NCI-H2107 treated with DMSO at 0.1 percent for 48 hours (cell line): Measurements from ENCODE around the gene ADGRB2.
"Not testable (repeated sequence)": the region's sequence is repeated elsewhere in the genome, so short reads cannot be mapped to it uniquely, and the experiment has no call there.

Source experiments
- DNase-seq: peaks from one replicate; lab custom pipeline; 2025; ENCODE audit not compliant: unreplicated experiment; lab: John Stamatoyannopoulos, UW

The ADGRB2 gene

DNA sequence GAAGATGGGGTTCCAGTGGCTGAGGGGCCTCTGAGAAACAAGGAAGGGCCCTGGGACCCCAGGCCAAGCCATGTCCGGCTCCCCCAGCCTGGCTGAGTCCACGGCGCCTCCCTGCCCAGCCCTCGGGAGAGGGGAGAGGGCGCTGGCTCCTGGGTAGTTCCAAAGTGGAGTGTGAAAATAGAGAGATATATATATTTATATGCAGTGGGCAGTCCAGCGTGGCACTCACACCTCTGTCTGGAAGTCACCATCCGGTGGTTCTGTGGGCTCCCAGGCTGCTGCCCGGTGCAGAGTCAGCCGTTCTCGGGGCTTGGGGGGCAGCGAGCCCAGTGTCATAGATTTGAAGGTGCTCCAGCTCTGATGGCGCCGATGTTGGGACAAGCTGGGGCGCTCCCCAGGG is 36.9 kb downstream of the ADGRB2 start:
- no peak for DNase-seq

DNA sequence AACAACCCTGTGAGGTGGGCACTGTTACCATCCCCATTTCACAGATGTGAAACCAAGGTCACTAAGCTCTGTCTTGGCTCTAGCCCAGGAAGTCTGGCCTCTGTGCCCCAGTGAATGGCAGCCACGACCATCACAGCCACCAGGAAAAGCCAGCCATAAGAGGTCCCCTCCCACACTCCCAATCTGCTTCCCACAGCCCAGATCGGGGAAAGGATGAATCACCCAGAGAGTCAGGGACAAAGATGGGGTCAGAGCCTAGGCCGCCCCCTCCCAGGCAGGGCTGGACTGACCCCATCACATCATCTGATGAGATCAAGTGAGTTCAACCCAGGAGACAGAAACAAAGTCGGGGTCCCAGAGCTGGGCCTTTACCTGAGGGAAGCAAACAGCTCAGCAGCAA is 37.4 kb downstream of the ADGRB2 start:
- DNase-seq: no peak

DNA sequence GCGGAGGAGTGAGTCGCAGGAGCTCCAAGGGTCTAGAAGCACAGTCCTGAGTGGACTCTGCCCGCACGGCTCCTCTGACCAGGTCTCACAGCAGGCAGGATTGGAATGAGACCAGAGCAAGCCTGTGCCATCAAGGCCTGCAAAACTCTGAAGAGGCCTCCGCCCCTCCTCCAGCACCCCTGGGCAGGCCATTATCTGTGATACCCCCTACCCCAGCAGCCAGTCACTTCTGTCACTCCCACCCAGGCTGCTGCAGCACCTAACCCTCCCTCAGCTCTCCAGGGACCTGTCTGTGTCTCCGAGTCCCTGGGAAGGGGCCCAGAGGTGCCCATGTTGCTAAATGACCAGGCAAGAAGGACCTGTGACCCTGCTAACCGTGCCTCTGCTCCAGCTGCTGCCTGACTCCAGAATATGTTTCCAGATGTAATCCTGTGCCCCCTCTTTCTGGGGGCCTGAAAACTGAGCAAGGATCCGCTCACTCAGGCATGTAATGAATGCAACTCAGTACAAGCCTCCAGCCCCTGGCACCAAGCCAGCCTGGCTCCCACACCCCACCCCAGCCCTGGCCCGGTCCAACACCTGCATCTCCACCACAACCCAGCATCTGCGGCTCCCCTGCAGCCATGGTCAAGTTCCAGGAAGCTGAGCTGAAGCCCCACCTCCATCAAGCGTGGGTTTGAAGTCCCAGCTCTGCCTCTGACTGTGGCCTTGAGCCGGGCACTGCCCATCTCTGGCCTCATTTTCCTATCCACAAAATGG is 38.2 kb downstream of the ADGRB2 start:
- peak; percentile 69 for DNase-seq

DNA sequence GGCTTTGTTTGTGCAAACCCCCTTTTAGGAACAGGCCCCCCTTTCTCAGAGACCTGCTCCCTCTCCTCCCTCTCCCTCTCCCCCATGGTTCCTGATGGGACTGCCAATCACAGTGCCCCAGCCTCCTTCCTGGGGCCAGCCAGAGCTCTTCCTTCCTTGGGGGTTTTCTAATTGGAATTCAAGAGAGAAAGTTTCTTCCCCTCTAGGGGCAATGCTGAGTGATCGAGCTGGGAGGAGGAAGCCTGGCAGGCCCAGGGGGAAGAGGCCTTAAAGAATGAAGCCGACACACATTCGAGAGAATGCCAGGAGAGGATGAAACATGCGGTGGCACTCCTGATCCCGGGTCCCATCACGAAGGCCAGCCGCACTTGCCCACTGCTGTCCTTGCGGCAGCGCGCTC is 39.0 kb downstream of the ADGRB2 start:
- no peak for DNase-seq

DNA sequence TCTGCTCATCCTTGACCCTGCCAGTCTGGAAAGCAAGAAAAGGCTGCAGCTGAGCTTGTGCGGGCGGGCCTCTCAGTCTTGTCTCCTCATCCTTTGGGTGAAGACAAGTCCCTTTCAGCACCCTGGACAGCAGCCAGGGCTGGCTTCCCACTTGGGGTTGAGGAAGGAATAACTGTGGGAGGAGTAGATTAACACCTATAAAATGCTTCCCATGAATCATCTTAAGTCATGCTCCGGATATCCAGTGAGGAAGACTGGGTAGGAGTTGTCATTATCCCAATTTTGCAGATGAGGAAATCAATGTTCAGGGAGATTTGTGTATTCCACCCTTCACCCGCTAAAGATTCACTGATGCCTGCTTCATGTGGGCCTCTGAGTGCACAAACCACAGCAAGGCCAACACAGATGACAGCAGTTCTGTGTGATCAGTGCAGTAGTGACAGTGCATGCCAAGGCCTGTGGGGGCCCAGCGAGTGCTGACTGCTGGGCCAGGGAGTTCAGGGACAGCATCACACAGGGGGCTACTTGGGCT is 40.2 kb downstream of the ADGRB2 start:
- DNase-seq: no peak

DNA sequence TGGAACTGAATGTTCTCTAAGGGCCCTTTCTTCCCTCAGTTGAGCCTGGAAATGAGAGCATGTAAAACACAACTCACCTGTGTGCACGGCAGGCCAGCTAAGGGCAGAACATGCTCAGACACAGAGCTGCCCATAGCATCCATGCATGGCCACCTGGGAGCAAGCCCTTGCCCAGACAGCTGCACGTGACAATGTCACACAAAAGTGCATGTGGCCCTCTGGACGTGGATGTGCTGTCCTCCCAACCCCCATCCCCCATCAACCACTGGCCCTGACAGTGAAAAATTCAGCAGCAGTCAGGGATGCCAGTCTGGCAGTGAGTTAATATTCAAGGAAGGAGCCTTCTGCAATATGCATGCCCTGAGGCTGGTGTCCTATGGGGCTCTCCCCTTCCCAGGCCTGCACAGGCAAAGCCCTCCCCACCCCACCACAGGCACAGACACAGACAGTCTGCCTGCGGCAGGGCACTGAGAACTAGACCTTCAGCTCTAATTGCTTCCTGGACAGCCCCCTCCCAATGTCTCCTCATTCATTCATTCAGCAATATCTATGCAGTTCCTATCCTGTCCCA is 45.7 kb downstream of the ADGRB2 start:
- no peak for DNase-seq

DNA sequence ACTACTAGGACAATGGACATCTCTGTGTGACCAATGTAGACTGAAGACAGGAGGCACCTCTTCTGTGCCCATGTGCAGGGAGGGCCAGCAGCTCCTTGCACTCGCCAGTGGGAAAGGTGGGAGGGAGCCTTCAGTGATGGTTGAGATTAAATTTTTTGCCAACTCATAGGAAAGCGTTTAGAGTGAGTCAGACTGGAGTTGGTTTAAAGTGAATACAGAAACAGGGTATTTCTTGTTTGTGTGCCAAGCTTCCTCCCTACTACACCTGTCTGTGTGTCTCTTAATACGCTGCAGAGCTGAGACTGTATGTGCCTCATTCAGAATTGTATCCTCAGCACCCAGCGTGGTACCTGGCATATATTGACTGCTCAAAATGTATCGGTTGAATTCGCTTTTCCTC is 46.8 kb downstream of the ADGRB2 start:
- peak; percentile 40 for DNase-seq

DNA sequence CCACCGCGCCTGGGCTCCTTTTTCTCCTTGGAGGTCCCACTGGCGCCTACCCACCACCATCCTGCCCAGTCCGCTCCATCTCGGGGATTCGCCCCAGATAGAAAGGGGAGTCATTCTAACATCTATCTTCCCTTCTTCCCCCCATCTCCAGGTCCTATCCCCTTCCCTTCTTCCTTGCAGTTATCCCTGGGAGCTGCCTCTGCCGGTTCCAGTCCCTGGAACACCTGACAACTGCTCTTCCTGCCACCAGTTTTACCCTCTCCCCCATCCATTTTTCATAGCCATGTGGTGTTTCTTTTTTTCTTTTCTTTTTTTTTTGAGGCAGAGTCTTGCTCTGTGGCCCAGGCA is 48.3 kb downstream of the ADGRB2 start:
- DNase-seq: no peak

DNA sequence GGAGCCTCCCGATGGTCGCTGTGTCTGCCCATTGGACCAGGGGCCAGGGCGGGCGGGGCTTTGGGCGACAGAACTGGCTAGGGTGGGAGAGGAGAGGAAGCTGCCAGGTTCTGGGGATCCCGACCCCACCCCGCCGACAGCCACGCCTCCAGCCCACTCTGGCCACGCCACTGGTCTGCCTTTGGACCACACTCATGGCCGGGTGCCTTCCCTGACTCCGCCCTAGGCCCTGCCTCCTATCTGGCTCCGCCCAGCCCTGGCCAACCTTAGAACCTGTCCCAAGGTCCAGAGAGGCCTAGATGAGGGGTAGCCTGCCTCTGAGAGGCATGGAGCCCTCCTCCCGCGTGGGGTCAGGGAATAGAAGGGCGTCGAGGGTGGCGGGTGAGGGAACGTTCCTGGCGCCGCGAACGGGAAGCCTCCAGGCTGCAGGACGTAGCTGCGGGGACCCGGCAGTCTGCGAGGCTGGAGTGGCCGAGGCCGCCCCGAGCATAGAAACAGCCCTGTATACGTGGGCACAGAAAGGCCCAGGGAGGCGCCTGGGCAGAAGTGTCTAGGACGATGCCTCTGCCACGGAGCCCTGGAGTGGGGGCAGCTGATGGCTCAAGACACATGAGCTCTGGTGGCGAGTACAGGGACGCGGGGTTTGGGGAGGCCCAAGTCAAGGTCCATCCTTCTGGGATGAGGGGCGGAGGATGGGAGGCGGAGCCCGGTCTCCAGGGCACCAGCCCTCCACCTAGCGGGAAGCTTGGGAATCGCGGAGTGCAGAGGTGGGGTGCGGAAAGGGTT is 48.9 kb downstream of the ADGRB2 start:
- no peak for DNase-seq

DNA sequence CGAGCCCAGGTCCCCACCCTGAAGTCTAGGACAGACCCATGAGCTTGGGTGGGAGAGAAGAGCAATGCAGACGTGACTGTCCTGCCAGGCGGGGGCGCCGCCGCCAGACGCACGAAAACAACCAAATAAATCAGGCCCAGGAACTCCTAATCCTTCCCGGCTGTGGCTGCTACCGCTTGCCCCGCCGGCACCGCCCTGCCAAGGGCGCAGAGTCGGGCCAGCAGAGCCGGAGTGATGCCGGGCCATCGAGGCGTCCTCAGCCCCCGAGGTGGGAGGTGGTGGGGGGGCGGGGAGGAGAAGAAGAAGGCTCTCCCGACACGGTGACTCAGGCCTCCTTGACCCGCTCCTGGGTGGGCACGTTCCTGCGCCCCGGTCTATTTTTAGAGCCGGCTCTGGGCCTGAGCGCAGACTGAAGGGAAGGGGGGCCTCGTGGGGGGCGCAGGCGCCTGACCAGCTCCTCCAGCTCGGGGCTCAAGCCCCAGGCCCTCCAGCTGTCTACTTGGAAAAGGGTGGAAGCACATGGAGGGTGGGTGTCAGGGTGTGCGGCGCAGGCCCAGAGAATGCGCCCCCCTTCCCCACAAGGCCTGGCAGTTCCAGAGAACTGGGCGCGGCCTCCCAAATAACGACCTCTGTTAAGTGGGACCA is 49.6 kb downstream of the ADGRB2 start:
- DNase-seq: no peak

DNA sequence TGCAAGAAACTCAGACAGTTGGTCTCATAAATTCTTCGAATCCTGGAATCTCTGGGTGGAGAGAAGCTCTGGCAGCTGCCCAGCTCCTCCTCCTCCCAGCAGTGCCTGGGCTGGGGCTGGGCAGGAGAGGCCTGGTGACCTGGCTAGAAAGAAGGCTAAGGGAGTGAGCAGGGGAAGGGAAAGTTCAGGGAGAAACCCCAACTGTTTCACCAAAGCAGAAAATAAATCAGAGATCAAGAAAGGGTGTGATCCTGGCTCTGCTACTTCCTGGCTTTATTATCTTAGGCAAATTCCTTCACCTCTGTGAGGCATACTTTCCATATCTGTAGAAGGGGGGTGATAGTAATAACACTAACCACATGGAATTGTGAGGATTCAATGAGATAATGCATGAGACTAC is 51.5 kb downstream of the ADGRB2 start:
- no peak for DNase-seq

DNA sequence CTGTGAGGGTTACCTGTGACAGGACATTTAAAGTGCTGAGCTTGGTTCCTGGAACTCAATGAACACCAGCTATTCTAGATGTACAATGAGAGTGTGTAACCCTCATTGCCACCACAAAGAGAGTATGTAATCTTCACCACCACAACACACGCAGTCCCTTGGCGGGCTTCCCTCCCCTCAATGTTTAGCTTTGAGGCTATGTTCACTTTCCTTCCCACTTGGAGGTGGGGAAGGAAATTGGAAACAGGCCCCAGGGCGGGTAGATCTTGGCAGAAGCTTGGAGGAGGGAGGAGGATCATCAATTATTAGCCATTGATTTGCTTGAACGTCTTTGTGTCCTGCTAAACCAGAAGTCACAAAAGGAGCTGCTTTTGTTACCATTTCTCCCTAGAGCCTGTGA is 52.1 kb downstream of the ADGRB2 start:
- DNase-seq: no peak

DNA sequence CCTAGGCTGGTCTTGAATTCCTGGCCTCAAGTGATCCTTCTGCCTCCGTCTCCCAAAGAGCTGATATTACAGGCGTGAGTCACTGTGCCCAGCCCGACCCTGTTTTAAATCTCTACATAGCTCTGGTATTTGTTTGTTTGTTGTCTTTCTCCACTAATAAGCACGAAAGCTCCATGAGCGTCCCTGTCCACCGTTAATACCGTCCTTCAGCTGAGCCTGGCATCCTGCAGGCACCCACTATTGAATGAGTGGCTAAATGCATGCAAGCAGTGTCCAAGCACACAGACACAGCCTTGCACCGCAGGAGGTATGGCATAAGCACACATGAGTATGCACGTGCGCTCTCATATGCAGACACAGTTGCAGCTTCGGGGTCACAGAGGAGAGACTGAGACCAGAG is 55.8 kb downstream of the ADGRB2 start:
- DNase-seq: no peak

DNA sequence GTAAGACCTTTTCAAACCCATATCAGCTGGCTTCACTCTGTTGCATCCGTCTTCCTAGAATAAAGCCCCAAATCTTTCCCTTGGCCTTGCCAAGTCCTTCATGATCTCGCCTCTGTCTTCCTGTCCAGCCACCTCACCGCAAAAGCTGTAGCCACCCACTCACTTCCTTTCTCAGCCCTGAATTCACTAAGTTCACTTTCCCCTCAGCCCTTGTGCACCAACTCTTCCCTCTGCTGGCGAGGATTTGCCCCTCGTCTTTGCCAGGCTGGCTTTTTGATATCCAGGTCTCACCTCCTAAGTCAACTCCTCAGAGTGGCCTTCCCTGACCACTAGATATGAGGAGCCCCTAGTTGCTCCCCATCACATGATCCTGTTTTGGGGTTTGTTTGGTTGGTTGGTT is 56.4 kb downstream of the ADGRB2 start:
- DNase-seq: no peak

DNA sequence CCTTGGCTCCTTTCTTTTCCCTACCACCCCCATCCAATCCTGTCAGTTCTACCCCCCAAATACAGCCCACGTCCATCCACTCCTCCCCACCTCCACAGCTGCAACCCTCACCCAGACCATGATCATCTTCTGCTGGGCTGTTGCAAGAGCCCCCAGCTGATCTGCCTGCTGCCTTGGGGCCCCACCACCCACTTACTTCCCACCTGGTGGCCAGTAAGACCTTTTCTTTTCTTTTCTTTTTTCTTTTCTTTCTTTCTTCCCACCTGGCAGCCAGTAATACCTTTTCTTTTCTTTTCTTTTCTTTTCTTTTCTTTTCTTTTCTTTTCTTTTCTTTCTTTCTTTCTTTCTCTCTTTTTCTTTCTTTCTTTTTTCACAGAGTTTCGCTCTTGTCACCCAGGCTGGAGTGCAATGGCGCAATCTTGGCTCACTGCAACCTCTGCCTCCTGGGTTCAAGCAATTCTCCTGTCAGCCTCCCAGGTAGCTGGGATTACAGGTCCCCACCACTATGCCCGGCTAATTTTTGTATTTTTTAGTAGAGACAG is 57.0 kb downstream of the ADGRB2 start:
- not testable (repeated sequence) for DNase-seq

DNA sequence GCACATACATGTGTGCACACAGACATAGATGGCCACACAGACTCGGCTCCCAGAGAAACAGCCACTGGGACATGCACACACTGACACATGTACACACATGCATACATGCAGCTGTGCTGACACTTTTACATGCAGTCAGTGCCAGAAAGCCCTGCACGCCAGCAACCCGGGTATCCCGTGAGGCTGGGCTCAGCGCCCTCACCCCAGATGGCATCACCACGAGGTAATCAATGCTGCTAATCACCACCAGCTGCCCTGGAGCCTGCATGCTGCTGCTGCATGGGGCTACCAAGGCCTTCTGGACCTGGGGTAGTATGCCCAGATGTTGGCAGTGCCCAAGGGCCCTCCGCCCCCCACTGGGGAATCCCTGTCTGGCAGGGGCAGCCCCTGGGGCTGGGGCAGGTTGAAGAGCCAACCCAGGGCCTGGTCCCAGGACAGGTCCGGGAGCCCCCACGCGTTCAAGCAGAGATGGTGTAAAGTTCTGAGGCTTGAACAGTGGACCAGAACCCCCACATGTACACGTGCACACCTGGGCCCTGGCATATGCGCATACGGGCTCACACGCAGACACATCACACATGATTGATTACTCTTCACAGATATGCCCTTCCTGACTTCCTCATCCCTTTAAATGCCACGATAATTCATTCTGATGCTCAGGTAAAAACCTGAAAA is 57.6 kb downstream of the ADGRB2 start:
- no peak for DNase-seq

DNA sequence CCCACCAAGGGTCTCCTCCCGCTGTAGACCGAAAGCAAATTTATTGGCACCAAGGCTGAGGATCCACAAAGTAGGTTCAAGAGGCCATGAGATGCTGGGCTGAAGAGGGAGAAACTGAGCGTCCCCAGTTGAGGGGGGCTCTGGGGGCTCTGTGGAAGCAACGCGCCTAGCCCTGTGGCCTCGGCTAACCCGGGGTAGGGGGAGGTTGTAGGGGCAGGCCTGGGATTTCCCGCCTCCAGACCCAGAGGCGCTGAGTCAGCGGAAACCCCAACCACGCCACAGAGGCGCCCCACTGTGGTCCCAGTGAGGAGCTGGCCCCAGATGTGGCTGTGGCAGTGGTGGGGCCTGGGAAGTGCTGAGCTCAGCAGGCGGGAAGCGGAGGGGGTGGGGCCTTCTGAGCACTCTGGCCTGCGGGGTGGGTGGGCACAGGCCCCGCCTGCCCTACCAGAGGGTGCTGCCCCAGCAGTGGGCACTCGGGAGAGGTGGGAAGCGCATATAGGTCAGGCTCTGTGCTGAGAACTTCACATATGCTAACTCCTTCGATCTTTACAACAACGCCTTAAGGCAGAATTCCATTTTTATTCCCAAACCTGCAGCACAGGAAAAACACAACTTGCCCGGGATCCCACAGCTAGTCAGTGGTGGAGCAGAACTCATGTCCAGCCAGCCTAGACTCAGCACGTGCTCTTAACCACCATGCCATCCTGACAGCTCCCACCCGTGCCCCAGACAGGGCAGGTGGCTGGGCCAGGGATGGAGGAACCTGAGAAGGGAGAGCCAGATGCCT is 58.9 kb downstream of the ADGRB2 start:
- no peak for DNase-seq

DNA sequence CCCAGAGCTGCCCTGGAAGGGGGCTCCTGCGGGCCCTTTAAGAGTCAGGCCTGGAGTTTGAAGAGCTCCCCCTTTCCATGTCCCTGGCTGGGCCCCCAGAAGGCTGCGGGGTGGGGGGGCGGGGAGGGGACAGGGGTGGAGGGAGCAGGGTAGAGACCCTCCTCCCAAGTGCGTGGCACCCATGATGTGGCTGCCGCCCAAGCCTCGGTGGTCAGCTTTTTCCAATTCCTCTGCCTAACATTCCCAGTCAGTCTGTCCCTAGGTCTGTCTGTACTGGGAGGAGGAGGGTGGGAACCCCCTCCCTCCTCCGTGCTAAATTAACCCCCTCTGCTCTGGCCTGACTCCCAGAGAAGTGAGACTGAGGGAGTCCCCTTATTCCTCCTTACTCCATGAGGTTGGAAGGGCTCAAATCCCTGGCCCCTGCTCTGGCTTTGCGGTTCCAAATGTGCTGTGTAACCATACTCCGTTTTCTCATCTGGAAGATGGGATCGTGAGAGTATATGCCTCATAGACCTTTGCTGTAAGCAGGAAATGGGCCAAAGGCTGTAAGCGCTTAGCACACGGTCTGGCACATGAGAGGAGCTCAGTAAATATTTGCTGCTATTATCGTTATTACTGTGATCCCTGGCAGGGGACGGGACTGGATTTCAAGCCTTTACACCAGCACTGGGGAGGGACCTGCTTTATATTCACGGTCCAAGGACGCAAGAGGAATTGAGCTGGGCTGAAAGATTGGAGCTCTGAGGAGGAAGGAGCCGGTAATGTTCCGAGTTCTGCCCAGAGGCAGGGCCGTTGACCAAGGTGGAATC is 59.7 kb downstream of the ADGRB2 start:
- no peak for DNase-seq
